ENCODE data around the gene GPSM1.

DNA sequence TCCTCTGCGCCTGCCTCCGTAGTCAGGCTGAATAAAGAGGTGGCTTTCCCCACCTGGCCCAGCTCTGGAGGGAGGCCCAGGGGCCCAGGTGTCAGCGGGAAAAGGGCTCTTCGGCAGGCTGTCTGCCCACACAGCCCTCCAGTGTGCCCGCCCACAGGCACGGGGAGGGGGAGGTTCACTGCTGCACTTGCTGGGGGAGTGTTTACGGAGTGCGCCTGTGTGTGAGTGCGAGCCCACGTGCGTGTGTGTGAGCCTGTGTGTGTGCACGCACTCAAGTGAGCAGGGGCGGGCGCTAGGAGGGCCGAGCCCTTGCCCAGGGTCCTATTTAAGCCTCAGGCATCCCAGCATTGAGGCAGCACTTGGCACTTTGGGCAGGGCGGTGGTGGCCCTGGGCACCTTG, 25.3 kb downstream of the GPSM1 start:
- no peak for TF ChIP-seq CTCF (IDR thresholded peaks at IDR 0.05)
- TF ChIP-seq POLR2A (IDR thresholded peaks at IDR 0.05) = no peak
- TF ChIP-seq POLR2AphosphoS5 (IDR thresholded peaks at IDR 0.05; ENCODE audit: insufficient read depth in 1 of 2, low read depth in 1 of 2) = no peak
